HFF-Myc (cell line): ENCODE data around the gene POP7.

Experiments
- DNase-seq: peaks from one replicate; pipeline ENCODE4 v3.0.0-alpha.2; 2011; ENCODE audit warnings: low read depth; ENCODE audit errors: extremely low read depth
- H3K4me3 ChIP-seq: replicated peaks from 2 replicates; pipeline ENCODE4 v1.5.1; 2011; ENCODE audit warnings: low read depth, mild to moderate bottlenecking, control low read depth, low read length
- TF ChIP-seq, protein P1 (sequence below): IDR thresholded peaks from 2 replicates; pipeline ENCODE4 v1.5.1; 2012; ENCODE audit warnings: mild to moderate bottlenecking, low read depth, low read length, control low read depth; ENCODE audit errors: missing control alignments

Gene POP7

DNA sequence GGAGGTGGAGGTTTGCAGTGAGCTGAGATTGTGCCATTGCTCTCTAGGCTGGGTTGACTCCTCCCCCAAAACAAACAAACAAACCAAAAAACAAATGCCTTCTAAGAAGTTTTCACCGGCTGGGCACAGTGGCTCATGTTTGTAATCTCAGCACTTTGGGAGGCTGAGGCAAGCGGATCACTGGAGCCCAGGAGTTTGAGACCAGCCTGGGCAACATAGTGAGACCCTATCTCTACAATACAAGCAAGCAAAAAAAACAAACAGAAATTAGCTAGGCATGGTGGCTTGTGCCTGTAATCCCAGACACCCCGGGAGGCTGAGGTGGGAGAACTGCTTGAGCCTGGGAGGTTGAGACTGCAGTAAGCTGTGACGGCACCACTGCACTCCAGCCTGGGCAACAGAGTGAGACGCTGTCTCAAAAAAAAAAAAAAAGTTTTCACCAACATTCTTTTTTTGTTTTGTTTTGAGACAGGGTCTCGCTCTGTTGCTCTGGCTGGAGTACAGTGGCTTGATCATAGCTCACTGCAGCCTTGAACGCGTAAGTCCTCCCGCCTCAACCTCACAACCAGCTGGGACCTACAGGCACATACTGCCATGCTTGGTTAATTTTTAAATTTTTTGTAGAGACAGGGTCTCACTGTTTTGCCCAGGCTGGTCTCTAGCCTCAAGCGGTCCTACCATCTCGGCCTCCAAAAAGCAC, 26.2 kb downstream of the POP7 start:
- DNase-seq: no peak
- no peak overlapping the region for H3K4me3 ChIP-seq
- TF ChIP-seq, protein P1, sequence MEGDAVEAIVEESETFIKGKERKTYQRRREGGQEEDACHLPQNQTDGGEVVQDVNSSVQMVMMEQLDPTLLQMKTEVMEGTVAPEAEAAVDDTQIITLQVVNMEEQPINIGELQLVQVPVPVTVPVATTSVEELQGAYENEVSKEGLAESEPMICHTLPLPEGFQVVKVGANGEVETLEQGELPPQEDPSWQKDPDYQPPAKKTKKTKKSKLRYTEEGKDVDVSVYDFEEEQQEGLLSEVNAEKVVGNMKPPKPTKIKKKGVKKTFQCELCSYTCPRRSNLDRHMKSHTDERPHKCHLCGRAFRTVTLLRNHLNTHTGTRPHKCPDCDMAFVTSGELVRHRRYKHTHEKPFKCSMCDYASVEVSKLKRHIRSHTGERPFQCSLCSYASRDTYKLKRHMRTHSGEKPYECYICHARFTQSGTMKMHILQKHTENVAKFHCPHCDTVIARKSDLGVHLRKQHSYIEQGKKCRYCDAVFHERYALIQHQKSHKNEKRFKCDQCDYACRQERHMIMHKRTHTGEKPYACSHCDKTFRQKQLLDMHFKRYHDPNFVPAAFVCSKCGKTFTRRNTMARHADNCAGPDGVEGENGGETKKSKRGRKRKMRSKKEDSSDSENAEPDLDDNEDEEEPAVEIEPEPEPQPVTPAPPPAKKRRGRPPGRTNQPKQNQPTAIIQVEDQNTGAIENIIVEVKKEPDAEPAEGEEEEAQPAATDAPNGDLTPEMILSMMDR: no peak

DNA sequence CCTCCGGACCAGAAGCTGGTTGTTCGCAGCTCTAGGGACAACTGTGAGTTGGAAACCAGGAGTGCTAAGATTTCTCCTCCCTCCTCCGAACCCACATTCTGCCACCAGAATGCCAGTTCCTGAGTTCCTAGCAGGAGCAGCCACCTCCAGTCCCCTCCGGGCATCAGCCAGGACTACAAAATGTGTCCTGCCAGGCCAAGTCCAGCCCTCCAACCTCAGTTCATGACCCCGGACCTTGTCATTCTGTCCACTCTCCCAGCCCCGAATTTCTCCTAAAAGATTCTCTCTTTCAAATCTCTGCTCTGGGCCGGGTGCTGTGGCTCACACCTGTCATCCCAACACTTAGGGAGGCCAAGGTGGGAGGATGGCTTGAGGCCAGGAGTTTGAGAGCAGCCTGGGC, 29.8 kb downstream of the POP7 start:
- no peak overlapping the region for H3K4me3 ChIP-seq
- no peak for DNase-seq
- TF ChIP-seq, protein P1: no peak

DNA sequence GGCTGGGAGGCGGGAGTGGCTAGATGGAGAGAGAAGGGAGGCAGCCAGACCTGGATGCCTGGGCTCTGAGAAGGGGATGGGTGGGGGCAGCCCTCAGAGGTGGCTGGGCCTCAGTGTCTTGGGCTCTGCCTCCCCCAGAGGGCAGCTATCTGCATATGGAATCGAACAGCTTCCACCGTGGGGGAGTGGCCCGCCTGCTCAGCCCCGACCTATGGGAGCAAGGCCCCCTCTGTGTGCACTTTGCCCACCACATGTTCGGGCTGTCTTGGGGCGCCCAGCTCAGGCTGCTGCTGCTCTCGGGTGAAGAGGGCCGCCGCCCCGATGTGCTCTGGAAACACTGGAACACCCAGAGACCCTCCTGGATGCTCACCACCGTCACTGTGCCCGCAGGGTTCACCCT, 30.8 kb downstream of the POP7 start:
- no peak overlapping the region for H3K4me3 ChIP-seq
- TF ChIP-seq, protein P1: no peak
- no peak for DNase-seq

DNA sequence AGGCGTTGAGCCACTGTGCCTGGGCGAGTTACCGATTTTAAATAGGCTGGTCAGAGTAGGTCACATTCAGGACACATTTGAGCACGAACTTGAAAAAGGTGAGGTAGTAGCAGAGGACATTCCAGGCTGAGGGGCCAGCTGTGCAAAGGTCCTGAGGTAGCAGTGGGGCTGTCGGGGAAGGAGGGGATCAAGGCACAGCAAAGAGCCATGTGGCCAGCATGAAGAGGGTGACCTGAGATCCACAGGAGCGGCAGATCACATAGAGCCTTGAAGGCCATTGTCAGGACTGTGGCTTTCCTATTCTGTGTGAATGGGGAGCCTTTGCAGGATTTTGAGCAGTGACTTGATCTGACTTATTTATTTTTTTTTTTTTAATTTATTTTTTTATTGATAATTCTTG, 34.0 kb downstream of the POP7 start:
- DNase-seq: no peak
- H3K4me3 ChIP-seq: no peak overlapping the region
- TF ChIP-seq, protein P1: no peak

DNA sequence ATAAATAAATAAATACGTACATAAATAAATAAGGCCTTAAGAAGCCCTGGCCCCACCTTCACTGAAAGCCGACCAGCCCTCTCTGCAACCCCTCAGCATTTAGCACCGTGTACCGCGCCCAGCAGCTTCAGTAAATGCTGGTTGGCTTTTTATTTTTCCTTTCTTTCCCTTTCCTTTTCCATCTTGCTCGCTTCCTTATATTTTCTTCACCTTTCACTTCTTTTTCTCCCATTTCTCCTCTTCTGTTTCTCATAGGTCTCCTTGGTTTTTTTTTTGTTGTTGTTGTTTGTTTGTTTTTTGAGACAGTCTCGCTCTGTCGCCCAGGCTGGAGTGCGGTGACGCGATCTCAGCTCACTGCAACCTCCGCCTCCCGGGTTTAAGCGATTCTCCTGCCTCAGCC, 38.7 kb downstream of the POP7 start:
- H3K4me3 ChIP-seq: no peak overlapping the region
- TF ChIP-seq, protein P1: no peak

DNA sequence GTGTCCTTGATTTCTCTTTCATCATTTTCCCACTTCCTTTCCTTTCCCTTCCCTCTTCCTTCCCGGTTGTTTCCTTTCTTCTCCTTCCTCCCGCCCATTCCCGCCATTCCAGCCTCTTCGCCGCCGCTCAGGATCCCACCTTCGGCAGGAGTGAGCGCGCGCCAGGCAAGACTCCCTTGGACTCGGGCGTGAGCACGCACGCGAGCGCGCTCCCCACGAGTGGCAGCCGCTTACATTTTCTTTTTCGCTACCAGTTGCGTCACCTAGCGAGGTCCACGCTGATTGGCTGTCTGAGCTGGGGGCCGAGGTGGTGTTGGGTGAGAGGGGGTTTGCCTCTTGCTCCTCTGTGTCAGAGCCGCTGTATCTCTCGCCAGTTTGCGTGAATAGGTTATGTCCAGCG, 39.3 kb downstream of the POP7 start:
- DNase-seq: no peak

More for the DNA sequence above, 38.7 kb downstream of the POP7 start:
- DNase-seq: no peak

DNA sequence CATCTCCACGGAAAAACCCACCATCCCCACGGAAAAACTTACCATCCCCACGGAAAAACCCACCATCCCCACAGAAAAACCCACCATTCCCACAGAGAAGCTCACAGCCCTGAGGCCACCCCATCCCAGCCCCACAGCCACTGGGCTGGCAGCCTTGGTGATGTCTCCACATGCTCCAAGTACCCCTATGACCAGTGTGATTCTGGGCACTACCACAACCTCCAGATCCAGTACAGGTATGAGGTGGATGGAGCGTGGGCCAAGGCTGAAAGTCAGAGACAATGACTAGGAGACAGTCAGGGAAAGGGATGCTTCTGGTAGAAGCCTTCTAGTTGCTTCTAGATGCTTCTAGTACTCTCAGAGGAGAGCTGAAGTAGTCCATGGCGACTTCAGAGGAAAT, 47.1 kb downstream of the POP7 start:
- no peak for DNase-seq
- TF ChIP-seq, protein P1: no peak
- H3K4me3 ChIP-seq: no peak overlapping the region

More for the DNA sequence above, 39.3 kb downstream of the POP7 start:
- TF ChIP-seq, protein P1: no peak
- peak overlapping the region; percentile 24 for H3K4me3 ChIP-seq
